ENCODE results near the gene GSK3A.
"Not testable (repeated sequence)": the region's sequence is repeated elsewhere in the genome, so short reads cannot be mapped to it uniquely, and the experiment has no call there.

- TF ChIP-seq EZH2 (IDR thresholded peaks at IDR 0.05; ENCODE audit: borderline replicate concordance): not testable (repeated sequence)
- TF ChIP-seq, protein P1, sequence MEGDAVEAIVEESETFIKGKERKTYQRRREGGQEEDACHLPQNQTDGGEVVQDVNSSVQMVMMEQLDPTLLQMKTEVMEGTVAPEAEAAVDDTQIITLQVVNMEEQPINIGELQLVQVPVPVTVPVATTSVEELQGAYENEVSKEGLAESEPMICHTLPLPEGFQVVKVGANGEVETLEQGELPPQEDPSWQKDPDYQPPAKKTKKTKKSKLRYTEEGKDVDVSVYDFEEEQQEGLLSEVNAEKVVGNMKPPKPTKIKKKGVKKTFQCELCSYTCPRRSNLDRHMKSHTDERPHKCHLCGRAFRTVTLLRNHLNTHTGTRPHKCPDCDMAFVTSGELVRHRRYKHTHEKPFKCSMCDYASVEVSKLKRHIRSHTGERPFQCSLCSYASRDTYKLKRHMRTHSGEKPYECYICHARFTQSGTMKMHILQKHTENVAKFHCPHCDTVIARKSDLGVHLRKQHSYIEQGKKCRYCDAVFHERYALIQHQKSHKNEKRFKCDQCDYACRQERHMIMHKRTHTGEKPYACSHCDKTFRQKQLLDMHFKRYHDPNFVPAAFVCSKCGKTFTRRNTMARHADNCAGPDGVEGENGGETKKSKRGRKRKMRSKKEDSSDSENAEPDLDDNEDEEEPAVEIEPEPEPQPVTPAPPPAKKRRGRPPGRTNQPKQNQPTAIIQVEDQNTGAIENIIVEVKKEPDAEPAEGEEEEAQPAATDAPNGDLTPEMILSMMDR (IDR thresholded peaks at IDR 0.05; ENCODE audit: poor library complexity): not testable (repeated sequence)
These were observed 15.4 kb upstream of the GSK3A start for GRCh38 chr19:42257842-42258241.
